HFFc6 (cell line): ENCODE measurements around the gene ARID5B. TPM values are rescaled to one million over a fixed set of nuclear protein-coding genes. Genes with fewer than 3 reads are reported as not detected.
A peak's percentile ranks its signal among the peaks of the same experiment; 100 is the strongest.

Experiments used
- DNase-seq: peaks from one replicate; pipeline ENCODE4 v3.0.0-alpha.2; 2018
- H3K27ac Mint-ChIP-seq: 2 replicates; pipeline ENCODE4 v1.8.0; 2020; ENCODE audit warnings: mild to moderate bottlenecking, mixed read lengths
- H3K27me3 Mint-ChIP-seq: 2 replicates; pipeline ENCODE4 v1.8.0; 2021; ENCODE audit warnings: mild to moderate bottlenecking, moderate library complexity, mixed read lengths; ENCODE audit not compliant: insufficient read depth
- H3K36me3 Mint-ChIP-seq: 2 replicates; pipeline ENCODE4 v1.8.0; 2021; ENCODE audit warnings: low read depth, mixed read lengths
- H3K4me1 Mint-ChIP-seq: 2 replicates; pipeline ENCODE4 v1.8.0; 2020; ENCODE audit warnings: low read depth, mixed read lengths
- H3K4me3 Mint-ChIP-seq: 2 replicates; pipeline ENCODE4 v1.8.0; 2020; ENCODE audit warnings: mild to moderate bottlenecking, moderate library complexity, mixed read lengths
- H3K9me3 Mint-ChIP-seq: 2 replicates; pipeline ENCODE4 v1.8.0; 2020; ENCODE audit warnings: mild to moderate bottlenecking, mixed read lengths
- CTCF ChIP-seq: fragments of 200-600 bp; sonication (generic); IDR thresholded peaks from 2 replicates; pipeline ENCODE4 v1.5.0; 2021; ENCODE audit warnings: antibody characterized with exemption, mild to moderate bottlenecking
- total RNA-seq, 6 experiments: library from RNA; stranded (reverse); fragmentation: NEBNext Ultra II Directional; extraction: Animal tissue kit (Norgen Biotek cat#: 25700); gene quantifications; 2 replicates in 1 of 6; 3 replicates in 5 of 6; pipeline ENCODE4 v1.2.3, GENCODE V29; 2021

Gene ARID5B
- total RNA-seq, 6 experiments from 2014 or later, result 102 to 142 (median 131) TPM

- no peaks in the 10 kb centered on the region; the same call in 1 of the 2 replicates for H3K27me3 Mint-ChIP-seq
- peaks cover 59% of the 10 kb centered on the region for H3K36me3 Mint-ChIP-seq
- H3K9me3 Mint-ChIP-seq, result peaks cover 17% of the 10 kb centered on the region
- TF ChIP-seq CTCF, result no peak
- no peak for DNase-seq
- H3K4me1 Mint-ChIP-seq, result peaks cover 86% of the 10 kb centered on the region
- peak overlapping the region; percentile 33; the same call in 1 of the 2 replicates for H3K4me3 Mint-ChIP-seq
- H3K27ac Mint-ChIP-seq, result peak overlapping the region; percentile 81; the same call in 1 of the 2 replicates
Observed at GRCh38 chr10:62019013-62019684, 117.7 kb downstream of the ARID5B start.

GRCh38 chr10:62019685-62020359 lies 118.3 kb downstream of the ARID5B start:
- TF ChIP-seq CTCF, result no peak
- H3K4me3 Mint-ChIP-seq, result peak overlapping the region; percentile 33
- H3K4me1 Mint-ChIP-seq, result peaks cover 90% of the 10 kb centered on the region
- peak overlapping the region; percentile 81 for H3K27ac Mint-ChIP-seq
- peaks cover 17% of the 10 kb centered on the region for H3K9me3 Mint-ChIP-seq
- peak; percentile 33 for DNase-seq
- peaks cover 61% of the 10 kb centered on the region for H3K36me3 Mint-ChIP-seq
- no peaks in the 10 kb centered on the region; the same call in 1 of the 2 replicates for H3K27me3 Mint-ChIP-seq

- no peak for DNase-seq
- H3K4me1 Mint-ChIP-seq, result peaks cover 100% of the 10 kb centered on the region
- no peak for TF ChIP-seq CTCF
- no peak overlapping the region; the same call in 1 of the 2 replicates for H3K4me3 Mint-ChIP-seq
- H3K27me3 Mint-ChIP-seq, result no peaks in the 10 kb centered on the region; the same call in 1 of the 2 replicates
- H3K27ac Mint-ChIP-seq, result no peak overlapping the region
- peaks cover 64% of the 10 kb centered on the region for H3K36me3 Mint-ChIP-seq
- peaks cover 17% of the 10 kb centered on the region for H3K9me3 Mint-ChIP-seq
Observed at GRCh38 chr10:62021128-62021665, 119.7 kb downstream of the ARID5B start.

DNA sequence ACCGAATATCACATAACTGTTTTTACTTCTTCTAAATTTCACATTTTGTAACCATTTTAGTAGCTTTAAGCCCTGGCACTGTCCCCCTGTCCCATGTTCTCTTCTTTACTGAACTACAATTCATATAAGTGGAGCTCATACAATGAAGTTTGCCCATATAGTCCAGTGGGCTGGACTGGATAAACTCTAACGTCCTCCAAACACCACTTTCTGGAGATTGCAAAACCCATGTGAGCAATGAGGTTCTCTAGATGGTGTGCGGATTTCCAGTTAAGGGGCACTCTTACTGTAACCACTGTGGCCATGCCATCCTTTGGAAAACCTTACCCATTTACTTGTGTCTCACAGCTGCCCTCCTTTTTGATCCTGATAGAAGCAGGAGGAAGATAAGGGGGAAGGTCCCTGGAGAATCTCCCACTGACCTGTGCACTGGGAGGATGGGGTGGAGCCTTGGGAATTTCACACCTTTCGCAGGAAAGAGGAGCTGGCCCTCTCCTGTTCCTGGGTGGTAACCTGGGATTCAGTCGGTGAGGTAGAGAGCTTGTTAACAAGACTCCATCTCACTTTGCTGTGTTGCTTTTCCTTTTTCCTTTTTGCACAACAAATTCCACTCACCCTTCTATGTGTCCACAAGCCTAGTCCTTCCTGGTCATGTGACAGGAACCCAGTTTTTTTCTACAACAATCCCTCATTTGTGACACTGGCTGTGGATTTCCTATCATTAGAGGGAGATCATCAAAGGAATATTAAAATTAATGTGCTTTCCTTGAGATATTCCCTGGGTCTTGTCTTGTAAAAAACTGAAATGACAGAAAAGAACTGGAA lies 120.7 kb downstream of the ARID5B start:
- peaks cover 17% of the 10 kb centered on the region for H3K9me3 Mint-ChIP-seq
- H3K36me3 Mint-ChIP-seq, result peaks cover 64% of the 10 kb centered on the region
- no peak for TF ChIP-seq CTCF
- no peak overlapping the region for H3K27ac Mint-ChIP-seq
- H3K27me3 Mint-ChIP-seq, result no peaks in the 10 kb centered on the region; the same call in 1 of the 2 replicates
- no peak overlapping the region; the same call in 1 of the 2 replicates for H3K4me3 Mint-ChIP-seq
- no peak for DNase-seq
- peaks cover 100% of the 10 kb centered on the region for H3K4me1 Mint-ChIP-seq

DNA sequence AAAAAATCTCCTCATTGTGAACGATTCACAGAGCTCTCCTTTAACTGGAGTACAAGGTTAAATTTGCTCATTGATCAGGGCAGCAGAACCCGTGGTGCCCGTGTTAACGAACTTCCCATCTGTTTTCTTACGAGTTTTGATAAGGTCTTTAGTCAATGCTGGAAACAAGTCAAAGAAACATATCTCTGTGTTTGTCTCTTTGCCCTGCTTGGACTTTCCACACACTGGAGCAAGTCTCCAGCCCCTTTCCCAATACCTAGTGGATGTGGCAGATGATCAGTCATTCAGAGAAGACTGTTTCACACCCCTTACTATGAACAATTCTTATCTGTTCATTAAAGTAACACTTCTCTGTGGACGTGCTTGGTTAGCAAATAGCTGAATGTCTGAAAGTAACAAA lies 121.3 kb downstream of the ARID5B start:
- no peak overlapping the region for H3K4me3 Mint-ChIP-seq
- no peak overlapping the region for H3K27ac Mint-ChIP-seq
- H3K36me3 Mint-ChIP-seq, result peaks cover 58% of the 10 kb centered on the region
- H3K9me3 Mint-ChIP-seq, result peaks cover 17% of the 10 kb centered on the region
- DNase-seq, result no peak
- H3K27me3 Mint-ChIP-seq, result peaks cover 2% of the 10 kb centered on the region; the same call in 1 of the 2 replicates
- TF ChIP-seq CTCF, result no peak
- peaks cover 100% of the 10 kb centered on the region for H3K4me1 Mint-ChIP-seq
